Choroid plexus epithelial cell (primary cell): ENCODE data around the gene POGLUT3.

Experiments
- DNase-seq: peaks from one replicate; pipeline ENCODE4 v3.0.0-alpha.2; 2010; ENCODE audit warnings: low read depth
- H3K4me3 ChIP-seq: 2 replicates; pipeline ENCODE4 v1.5.1; 2011; ENCODE audit warnings: low read depth, mild to moderate bottlenecking, control low read depth, low read length, moderate library complexity
- TF ChIP-seq, protein P1 (sequence below): conservative IDR thresholded peaks from 2 replicates; pipeline ENCODE4 v1.5.1; 2011; ENCODE audit warnings: low read depth, mild to moderate bottlenecking, control low read depth, inconsistent platforms, low read length, moderate library complexity

Gene POGLUT3

DNA sequence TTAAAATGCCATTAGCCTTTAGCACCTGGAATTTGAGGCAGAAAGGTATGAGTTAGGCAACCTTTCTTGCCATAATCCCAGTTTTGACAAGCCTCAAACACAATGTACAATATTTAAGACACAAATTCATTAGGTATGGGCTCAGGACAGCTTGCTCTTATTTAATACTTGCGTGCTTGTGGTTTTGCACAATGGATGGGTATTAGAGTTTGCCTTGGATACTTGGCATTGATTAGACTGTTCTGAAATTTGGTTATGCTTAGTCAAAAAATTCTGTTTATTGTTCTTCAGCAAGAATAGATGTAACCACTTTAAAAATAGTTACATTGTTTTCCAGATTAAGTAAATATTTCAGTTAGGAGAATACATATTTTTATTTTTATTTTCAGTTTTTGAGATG, 25.5 kb downstream of the POGLUT3 start:
- TF ChIP-seq, protein P1, sequence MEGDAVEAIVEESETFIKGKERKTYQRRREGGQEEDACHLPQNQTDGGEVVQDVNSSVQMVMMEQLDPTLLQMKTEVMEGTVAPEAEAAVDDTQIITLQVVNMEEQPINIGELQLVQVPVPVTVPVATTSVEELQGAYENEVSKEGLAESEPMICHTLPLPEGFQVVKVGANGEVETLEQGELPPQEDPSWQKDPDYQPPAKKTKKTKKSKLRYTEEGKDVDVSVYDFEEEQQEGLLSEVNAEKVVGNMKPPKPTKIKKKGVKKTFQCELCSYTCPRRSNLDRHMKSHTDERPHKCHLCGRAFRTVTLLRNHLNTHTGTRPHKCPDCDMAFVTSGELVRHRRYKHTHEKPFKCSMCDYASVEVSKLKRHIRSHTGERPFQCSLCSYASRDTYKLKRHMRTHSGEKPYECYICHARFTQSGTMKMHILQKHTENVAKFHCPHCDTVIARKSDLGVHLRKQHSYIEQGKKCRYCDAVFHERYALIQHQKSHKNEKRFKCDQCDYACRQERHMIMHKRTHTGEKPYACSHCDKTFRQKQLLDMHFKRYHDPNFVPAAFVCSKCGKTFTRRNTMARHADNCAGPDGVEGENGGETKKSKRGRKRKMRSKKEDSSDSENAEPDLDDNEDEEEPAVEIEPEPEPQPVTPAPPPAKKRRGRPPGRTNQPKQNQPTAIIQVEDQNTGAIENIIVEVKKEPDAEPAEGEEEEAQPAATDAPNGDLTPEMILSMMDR, result no peak
- no peak overlapping the region for H3K4me3 ChIP-seq
- no peak for DNase-seq

DNA sequence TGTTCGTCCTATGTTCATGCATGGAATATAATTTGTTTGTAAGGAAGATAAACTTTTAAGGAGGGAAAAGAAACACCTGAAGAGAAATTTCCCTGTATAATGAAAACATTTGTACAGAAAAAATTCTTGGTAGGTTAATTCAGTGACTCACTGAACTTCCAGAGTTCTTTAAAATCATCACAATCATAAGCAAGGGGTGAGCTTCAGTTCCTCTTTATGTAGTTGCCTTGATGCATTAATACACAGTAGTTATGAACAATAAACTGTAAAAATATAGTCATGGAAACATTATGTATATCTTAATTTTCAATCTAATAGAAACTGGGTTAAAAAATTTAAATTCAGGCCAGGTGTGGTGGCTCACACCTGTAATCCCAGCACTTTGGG, 29.7 kb downstream of the POGLUT3 start:
- TF ChIP-seq, protein P1, result no peak
- no peak overlapping the region for H3K4me3 ChIP-seq

DNA sequence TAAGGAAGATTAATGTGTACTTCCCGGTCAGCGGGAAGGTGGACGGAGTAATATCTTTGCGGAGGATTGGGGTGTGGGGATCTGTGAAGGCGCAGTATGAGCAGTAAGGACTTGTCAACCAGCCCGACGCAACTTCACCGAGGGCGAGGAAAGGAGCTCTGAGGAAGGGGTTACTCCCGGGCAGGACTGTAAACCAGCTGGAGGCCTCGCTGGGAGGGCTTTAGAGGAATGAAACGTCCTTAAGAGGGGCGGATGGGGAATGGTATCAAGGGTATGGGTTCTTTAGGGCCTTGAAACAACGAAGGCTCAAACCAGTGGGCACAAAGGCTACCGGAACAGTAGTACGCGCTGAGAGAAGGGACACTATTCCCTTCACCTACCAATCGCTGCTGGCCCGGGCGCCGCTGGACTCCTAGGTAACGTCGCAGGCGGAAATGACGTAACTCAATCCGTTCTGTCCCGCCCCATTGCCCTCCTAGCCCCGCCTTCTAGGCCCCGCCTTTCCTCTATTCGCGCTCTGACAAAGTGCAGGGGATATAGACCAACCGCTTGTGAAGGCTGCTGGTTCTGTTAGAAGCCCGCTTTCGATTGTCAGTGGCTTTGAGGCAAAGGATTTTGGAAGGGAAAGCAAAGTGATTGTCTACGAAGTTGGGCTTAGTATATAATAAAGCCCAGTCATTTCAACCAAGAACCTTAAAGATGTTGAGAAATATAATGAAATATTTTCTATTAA, 30.9 kb downstream of the POGLUT3 start, which contains the start of gene C11orf65:
Gene C11orf65, minus strand, starts transcription at position 439 of the 733 bp plus-strand sequence. CDS start 5,970 bp downstream, outside the sequence.
- TF ChIP-seq, protein P1, result no peak
- peak; percentile 99 for DNase-seq
- H3K4me3 ChIP-seq, result peak within 1 kb of the TSS; percentile 83

More for the DNA sequence above, 29.7 kb downstream of the POGLUT3 start:
- no peak for DNase-seq

DNA sequence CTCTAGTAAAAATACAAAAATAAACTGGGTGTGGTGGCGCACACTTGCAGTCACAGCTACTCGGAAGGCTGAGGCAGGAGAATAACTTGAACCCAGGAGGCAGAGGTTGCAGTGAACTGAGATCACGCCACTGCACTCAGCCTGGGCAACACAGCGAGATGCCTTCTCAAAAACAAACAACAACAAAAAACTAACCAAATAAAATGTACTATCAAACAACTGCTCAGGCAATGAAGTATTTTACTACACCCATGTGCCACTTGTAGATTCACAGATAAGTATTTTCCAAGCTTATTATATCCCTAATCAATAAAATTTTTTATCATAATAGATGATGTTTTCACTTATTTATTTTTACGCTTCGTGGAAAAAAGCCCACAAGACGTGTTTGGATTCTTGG, 31.8 kb downstream of the POGLUT3 start:
- peak overlapping the region; percentile 83 for H3K4me3 ChIP-seq
- TF ChIP-seq, protein P1, result no peak
- DNase-seq, result no peak

DNA sequence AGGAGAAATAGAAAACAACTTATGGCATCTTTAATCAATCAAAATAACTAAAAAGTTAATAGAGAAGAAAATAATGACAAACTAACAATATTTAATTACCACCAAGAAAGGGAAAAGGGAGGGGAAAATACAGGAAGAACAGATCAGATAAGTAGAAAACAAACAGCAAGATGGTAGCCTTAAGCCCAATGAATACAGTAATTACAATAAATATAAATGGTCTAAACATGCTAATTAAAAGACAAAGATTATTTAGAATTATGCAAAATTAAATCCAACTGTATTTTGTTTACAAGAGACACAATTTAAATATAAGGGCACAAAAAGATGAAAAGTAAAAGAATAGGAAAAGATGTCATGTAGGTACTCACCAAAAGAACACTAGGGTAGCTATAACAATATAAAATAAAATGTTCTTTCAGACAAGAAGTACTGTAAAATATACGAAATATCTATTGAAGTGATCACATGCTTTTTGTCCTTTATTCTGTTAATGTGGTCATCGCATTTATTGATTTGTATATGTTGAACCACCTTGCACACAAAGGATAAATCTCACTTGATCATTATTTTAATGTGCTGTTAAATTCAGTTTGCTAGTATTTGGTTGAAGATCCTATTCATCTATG, 44.9 kb downstream of the POGLUT3 start:
- TF ChIP-seq, protein P1, result no peak
- no peak overlapping the region for H3K4me3 ChIP-seq
- no peak for DNase-seq
